ENCODE measurements around the gene UROC1. TPM values are rescaled to one million over a fixed set of nuclear protein-coding genes. Genes with fewer than 3 reads are reported as not detected.

Gene UROC1
- total RNA-seq, 1 donor from 2014 or later: not detected

- DNase-seq (no peak), ATAC-seq (ENCODE audit: low read depth) (no peak)
- ChIA-PET POLR2A (no interaction called here), CTCF (interaction anchor here (0.8 kb wide), 1 partner anchor 10 kb away, joined by 3 read pairs; no protein-coding TSS in a partner anchor)
- Mint-ChIP-seq H3K27ac (no peak overlapping the region), H3K36me3 (ENCODE audit: low read depth) (no peaks in the 10 kb centered on the region), H3K9me3 (no peaks in the 10 kb centered on the region), H3K4me1 (peaks cover 5% of the 10 kb centered on the region), H3K4me3 (no peak overlapping the region), H3K27me3 (no peaks in the 10 kb centered on the region)
- intact Hi-C loops (cut with micrococcal nuclease): no loop called here
- no peak for TF ChIP-seq CTCF (IDR thresholded peaks at IDR 0.05)
Measured at GRCh38 chr3:126482503-126483255, 34.9 kb downstream of the UROC1 start.

GRCh38 chr3:126481808-126482502, 35.6 kb downstream of the UROC1 start:
- H3K9me3 Mint-ChIP-seq: no peaks in the 10 kb centered on the region
- CTCF ChIA-PET: interaction anchor here (0.8 kb wide), 1 partner anchor 10 kb away, joined by 3 read pairs; no protein-coding TSS in a partner anchor
- intact Hi-C loops (cut with micrococcal nuclease): no loop called here
- no peak overlapping the region for H3K4me3 Mint-ChIP-seq
- H3K36me3 Mint-ChIP-seq (ENCODE audit: low read depth): no peaks in the 10 kb centered on the region
- TF ChIP-seq CTCF (IDR thresholded peaks at IDR 0.05): no peak
- no peaks in the 10 kb centered on the region for H3K27me3 Mint-ChIP-seq
- no peak for ATAC-seq (ENCODE audit: low read depth)
- H3K4me1 Mint-ChIP-seq: peaks cover 4% of the 10 kb centered on the region
- no peak for DNase-seq
- POLR2A ChIA-PET: no interaction called here
- H3K27ac Mint-ChIP-seq: no peak overlapping the region

DNA sequence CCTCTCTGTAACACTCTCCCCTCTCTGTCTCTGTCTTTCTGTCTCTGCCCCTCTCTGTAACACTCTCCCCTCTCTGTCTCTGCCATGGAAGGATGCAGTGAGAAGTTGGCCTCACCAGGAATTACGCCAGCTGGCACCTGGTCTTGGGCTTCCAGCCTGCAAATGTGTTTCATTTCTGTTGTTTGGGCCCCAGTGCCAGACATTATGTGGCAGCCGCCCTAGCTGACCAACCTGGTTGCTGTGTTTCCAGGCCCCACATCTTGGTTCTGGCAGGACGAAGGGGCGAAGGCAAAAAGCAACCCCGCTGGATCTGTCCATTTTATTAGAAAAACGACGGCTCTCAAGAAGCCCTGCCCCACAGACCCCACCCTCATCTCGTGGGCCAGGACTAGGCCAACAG, 36.7 kb downstream of the UROC1 start:
- CTCF ChIA-PET: no interaction called here
- POLR2A ChIA-PET: interaction anchor here (0.6 kb wide), 1 partner anchor 885 kb away, joined by 3 read pairs; no protein-coding TSS in a partner anchor

DNA sequence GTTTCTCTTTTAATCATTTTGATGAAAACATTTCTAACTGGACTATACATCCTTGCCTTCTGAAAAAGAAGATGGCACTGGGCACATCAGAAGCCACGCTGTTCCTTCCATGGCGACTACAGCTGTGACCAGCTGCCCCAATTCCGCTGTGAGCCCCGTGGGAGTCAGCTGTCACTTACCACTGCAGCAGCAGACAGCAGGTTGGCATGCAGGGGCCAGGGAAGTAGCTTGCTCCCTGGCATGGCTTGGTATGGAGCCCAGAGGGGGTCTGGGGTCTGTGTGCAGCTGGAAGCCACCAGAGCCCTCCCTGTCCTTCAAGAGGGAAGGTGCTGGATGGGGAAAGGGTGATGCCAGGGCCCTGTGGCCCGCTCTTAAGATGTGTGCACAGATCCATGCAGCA, 37.4 kb downstream of the UROC1 start:
- intact Hi-C loops (cut with micrococcal nuclease): no loop called here
- Mint-ChIP-seq H3K4me1 (peaks cover 6% of the 10 kb centered on the region), H3K36me3 (ENCODE audit: low read depth) (no peaks in the 10 kb centered on the region), H3K4me3 (no peak overlapping the region), H3K27ac (no peak overlapping the region), H3K9me3 (no peaks in the 10 kb centered on the region), H3K27me3 (no peaks in the 10 kb centered on the region)
- TF ChIP-seq CTCF (IDR thresholded peaks at IDR 0.05): no peak
- ChIA-PET CTCF (no interaction called here), POLR2A (interaction anchor here (0.6 kb wide), 1 partner anchor 884 kb away, joined by 3 read pairs; no protein-coding TSS in a partner anchor)
- DNase-seq: no peak
- no peak for ATAC-seq (ENCODE audit: low read depth)

More for the DNA sequence above, 36.7 kb downstream of the UROC1 start:
- Mint-ChIP-seq H3K27me3 (no peaks in the 10 kb centered on the region), H3K27ac (no peak overlapping the region), H3K4me3 (no peak overlapping the region), H3K9me3 (no peaks in the 10 kb centered on the region), H3K36me3 (ENCODE audit: low read depth) (no peaks in the 10 kb centered on the region), H3K4me1 (peaks cover 6% of the 10 kb centered on the region)
- no peak for TF ChIP-seq CTCF (IDR thresholded peaks at IDR 0.05)
- no peak for DNase-seq
- intact Hi-C loops (cut with micrococcal nuclease): no loop called here
- no peak for ATAC-seq (ENCODE audit: low read depth)

DNA sequence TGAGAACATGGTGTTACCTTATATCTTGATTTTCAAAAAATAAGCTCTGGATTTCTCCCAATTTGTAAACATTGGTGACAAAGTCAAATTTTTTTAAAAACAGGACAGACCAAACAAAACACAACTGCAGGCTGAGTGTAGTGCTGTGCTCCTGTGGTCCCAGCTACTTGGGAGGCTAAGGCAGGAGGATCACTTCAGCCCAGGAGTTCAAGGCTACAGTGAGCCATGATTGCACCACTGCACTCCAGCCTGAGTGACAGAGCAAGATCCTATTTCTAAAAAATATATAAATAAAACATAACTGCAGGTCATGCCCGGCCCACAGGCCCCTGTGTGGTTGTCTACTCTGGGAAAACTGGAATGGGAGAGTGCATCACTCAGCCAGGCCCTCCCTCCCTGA, 37.9 kb downstream of the UROC1 start:
- Mint-ChIP-seq H3K27me3 (no peaks in the 10 kb centered on the region), H3K4me1 (peaks cover 7% of the 10 kb centered on the region), H3K36me3 (ENCODE audit: low read depth) (no peaks in the 10 kb centered on the region), H3K4me3 (no peak overlapping the region), H3K9me3 (no peaks in the 10 kb centered on the region), H3K27ac (no peak overlapping the region)
- CTCF ChIA-PET: no interaction called here
- ATAC-seq (ENCODE audit: low read depth): no peak
- intact Hi-C loops (cut with micrococcal nuclease): loop anchor here (5.0 to 10.0 kb wide), 6 partner anchors 1113 to 1745 kb away; partner anchors contain the start of genes ABTB1, EEFSEC, RUVBL1 and SEC61A1
- no peak for DNase-seq
- no peak for TF ChIP-seq CTCF (IDR thresholded peaks at IDR 0.05)
- POLR2A ChIA-PET: no interaction called here
